NCI-H146 treated with DMSO at 0.1 percent for 48 hours (cell line): ENCODE measurements around the gene LTBP2.

Experiments
- DNase-seq: peaks from one replicate; lab custom pipeline; 2025; ENCODE audit not compliant: unreplicated experiment; lab: John Stamatoyannopoulos, UW

The LTBP2 gene

DNA sequence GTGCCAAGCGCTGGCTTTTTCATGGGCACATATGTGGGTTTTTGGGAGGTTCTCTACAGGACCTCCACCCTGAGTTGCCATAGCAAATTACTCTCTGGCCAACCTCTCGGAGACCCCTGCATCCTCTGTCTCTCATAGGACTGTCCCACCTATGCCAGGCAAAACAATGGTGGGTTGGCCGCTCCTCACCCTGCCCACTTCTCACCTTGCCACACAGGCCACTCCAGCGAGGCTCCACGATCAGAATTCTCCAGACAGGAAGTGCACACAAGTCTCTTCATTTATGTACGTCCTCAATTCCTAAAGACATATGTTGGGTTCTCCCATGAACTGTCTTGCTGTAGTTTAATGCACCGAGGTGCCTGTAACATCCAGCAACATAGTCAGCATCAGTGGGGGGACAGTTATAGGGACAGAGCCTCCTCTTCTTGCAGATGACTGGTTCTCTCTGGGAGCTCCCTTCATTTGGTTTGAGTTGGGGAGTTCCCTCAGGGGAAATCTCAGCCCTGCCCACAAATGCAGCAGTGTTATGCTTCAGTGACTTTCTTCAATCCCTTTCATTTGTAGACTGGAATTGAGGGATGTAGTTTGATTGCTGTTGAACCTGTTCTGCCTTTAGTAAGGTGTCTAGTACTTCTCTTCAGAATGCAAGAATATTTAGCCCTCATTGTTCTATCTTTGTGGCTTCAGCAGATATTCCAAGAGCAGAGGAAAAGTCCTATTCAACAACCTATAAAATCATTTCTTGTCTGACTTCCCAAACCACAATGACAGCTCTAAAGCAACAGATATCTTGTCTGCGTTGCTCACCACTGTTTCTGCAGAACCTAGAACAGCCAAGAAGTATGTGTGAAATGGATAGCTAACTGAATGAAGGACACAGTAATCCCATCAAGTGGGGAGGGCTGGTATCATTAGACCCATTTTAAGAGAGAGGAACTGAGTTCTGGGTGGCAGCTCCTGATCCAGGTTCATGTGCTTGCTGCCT, 2.8 kb upstream of the LTBP2 start:
- no peak for DNase-seq

DNA sequence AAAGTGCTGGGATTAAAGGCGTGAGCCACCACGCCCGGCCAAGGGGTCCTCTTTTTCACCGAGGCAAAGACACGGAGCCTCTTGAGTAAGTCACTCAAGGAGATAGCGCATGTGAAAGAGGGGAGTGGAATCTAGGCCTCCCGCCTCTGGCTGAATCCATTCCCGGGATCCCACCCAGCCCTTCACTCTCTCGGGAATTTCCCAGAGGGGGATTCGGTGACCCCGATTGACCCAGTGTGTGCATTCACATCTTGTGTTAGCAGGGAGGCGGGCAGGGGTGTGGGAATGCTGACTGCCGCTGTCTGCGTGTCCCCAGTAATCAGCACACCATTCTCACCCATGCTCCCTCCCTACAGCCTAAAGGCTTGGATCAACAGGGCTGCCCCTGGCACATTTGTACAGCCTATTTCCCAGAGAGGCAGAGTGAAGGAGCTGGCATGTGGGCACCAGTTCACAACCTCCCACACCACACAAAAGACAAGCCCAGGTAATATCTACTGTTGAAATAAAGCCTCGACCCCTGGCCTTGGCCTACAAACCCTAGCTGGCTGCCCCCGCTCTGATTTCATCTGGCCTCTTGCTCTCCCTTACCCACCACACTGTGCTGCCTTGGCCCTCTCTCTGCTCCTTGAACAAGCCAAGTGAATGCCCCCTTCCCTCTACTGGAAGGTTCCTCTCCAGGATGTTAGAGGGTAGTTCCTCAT, 1.3 kb upstream of the LTBP2 start:
- no peak for DNase-seq

DNA sequence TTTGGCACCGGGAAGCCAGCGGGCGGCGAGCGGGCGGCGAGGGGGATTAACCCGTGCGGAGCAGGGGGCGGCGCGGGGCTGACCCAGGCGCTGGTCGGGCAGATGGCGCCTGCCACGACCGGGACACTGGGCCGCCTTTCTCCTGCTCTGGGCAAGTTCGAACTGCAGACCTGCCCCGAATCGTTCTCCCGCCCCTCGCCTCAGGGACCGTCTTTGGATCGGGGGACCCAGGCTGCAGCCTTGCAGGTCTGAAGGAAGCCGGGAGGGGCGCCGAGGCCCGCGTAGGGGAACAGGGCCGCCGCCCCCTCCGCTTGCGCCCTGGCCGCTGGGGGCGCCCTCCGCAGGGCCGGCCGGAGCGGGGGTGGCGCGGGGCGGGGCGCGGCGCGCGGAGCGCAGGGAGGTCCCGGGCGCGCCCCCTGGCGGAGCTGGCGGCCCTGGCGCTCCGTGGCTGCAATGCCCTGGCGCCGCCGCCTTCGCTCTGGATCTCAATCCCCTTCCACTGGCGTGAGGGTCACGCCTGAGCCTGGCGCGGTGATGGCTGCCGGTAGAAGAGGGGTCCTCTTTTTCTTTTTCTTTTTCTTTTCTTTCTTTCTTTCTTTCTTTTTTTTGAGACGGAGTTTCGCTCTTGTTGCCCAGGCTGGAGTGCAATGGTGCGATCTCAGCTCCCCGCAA, 449 bp upstream of the LTBP2 start:
- peak; percentile 24 for DNase-seq

DNA sequence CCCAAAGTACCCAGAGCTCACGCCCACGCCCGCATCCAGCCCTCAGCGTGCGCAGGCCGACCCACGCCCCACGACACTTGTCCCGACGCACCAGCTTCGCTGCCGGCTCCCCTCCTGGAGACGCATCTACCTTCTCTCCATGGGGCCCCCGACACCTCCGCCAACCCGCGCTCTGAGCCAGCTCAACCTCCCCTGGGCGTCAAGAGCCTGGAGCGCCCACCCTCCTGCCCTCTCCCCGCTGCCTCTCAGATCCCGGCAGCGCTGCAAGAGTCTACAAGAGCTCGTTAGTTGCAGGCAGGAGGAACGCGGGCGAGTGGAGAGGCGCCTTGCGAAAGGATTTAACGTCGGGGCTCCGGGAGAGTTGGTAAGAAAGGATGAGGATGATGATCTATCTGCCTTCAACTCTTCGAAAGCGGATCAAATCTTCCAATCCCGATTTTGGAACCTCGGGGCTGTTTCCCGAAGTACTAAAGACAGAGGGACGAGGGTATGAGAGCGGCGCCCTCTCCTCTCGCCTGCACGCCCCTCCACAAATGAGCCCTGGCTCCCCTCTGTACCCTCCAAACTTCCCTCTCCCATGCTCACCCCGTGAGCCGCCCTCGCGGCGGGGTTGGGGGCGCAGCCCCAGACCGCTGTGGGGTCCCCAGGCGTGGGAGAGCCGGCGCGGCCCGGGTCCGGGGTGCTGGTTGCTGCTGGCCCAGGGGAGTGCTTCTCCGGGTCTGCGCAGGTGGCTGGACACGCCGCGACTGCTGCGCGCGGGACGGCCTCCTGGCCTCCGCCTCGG, 979 bp downstream of the LTBP2 start:
- no peak for DNase-seq

DNA sequence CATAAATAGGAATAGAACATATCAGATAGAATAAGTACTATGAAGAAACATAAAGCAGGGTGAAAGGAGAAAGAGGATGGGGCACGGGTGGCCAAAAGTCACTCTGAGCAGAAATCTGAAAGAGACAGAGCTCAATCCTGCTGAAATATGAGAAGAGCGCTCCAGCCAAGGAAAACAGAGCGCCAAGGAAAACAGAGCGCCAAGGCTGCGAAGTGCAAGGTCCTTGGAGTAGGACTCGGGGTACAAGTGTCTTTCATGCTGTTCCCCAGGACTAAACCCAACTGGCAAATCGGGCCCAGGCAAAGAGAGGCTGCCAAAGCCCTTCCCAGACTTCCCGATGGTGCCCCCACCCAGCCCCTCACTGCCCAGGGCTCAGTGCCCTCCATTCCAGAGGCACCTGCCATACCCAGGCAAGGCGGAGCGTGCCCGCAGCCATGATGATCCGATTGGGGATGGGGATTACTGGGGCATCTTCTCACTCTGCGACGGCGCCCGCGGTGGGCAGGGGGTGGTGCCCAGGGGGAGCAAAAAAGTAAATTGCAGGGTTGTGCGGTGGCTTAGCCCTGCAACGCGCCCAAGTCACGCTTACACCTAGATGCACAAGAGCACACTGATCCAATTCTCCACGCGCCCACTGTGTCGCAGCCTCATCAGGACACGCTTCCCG, 1.7 kb downstream of the LTBP2 start:
- DNase-seq, result no peak

DNA sequence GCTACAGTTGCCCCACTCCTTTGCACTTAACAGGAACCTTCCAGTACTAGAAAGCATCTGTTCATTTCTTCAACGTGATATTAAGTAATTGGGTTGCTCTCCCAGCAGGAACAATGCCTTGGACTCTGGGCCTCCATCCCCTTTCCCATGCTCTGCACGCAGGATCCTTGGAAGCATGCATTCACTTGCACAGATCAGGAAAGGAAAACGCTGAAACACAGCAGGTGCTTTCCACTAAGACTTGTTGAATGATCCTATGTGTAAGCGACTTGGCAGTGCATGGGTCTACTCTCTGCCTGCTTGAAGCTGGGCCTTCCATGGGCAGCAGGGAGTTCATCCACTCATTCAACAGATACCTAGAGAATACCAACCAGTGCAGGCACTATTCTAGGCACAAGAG, 2.3 kb downstream of the LTBP2 start:
- no peak for DNase-seq

DNA sequence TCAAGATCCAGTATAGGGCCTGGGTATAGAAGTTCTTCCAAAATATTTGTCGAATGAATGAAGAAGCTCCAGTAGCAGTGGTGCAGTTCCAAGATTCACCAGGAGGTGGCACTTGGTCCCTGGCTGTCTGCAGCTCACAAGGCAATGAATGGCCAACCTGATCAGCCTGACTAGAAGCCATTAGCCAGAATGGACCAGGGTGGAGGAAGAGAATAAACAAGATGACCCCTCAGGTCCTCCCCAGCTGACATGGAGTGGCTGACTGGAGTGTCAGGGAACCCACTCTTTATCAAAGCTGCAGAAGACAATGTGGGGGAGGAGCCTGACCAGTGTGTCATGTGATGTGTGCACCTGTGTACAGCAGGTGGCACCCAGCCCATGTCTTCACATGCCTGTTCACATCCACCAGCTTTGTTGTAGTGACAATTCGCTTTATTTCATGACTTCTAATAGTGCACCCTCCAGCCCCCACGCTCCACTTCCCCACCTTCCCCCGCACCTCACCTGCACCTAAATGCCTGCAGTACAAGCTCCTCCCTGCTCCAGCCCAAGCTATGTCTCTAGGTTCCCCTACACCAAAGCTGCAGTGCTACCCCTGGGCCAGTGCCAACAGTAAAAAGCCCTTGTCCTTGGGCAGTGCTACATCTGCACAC, 3.0 kb downstream of the LTBP2 start:
- DNase-seq, result peak; percentile 75

DNA sequence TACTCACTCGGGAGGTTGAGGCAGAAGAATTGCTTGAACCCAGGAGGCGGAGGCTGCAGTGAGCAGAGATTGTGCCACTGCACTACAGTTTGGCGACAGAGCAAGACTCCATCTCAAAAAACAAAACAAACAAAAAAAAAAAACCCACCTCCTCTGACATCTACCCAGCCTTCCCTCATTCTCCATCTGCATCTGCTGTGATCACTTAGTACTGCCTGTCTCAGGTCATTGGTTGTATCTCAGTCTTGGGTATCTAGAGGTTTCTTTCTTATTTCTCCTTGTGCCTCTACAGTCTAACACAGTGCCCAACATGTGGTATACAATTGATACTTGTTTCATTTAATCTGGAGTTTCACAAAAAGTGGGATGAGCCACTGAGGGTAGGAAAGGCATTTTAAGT, 5.3 kb downstream of the LTBP2 start:
- DNase-seq, result no peak

DNA sequence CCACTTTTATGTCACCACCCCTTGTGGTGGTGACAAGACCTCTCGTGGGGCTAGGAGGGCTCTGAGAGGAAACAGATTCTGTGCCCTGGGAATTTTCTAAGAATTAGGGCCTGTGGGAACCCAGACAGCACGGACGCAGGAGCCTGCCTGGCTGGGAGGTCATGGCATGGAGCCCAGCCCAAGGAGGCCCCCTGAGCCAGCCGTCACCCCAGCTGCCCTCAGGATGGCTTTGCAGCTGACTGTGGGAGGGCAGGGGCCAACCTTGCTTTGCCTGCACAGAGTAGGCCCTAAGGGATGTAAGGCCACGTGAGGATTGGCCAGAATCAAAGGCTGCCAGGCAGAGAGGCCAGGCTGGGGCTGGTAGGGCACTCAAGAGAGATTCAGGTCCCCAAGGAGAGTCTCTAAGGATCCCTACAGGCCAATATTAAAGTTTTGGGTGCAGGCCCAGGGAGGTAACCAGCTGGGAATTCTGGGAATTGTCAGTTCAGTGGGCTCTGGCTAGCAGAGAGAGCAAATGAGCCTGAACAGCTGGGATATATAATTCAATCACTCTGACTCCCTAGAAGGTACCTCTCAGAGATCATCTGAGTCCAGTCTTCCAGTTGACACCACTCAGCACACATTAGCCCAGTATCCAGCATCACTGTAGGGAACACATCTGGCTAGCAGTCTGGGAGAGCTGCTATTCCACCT, 6.4 kb downstream of the LTBP2 start:
- no peak for DNase-seq

DNA sequence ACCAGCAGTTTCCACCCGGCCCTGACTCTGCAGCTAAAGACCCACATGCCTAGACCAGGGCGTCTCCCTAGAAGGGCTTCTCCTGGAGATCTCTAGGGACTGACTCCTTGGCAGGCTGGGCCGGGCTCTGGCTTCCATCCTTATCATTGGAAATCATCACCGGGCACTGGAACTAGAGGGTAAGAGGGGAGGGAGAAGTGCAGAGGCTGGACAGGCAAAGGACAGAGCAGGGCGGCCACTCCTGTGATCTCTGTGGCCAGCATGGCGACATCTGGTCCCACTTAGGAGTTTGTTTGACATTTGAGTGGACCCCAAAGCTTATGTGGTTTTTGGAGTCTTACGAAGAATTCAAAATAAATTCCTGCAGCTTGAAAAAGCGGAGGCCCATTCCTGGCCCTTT, 7.1 kb downstream of the LTBP2 start:
- DNase-seq, result no peak

DNA sequence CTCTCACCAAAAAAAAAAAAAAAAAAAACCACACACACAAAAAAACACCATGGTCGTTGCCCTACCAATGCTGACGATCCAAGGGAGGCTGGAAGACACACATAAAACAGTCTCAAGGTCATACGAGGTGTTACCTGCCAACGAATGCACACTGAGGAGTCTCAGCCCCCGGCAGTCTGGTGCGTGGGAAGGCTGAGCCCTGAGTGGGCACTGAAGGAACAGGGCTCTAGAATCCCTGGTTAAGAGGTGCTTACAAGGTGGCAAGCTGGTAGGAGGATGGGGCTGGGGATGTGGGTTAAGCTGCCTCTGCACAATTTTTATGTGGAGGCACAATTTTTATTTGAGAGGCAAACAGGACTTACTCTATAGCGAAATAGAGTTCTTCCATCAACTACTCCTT, 7.9 kb downstream of the LTBP2 start:
- no peak for DNase-seq

DNA sequence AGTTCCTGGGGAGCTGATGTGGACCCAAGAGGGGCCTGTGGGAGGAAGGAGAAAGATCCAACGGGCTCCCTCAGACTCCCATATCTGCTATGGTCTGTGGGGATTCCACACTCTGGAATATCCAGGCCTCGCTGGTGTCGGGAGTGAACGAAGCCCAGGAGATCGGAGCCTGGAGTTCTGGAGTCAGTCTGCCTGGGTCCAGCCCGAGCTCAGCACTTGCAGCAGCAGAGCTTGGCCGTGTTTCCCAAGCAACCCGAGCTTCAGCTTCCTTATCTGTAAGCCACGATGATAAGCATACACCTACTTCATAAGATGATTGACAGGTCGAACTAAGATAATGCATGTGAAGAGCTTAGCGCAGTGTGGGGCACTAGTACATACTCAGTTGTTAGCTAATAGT, 10.1 kb downstream of the LTBP2 start:
- DNase-seq, result no peak

DNA sequence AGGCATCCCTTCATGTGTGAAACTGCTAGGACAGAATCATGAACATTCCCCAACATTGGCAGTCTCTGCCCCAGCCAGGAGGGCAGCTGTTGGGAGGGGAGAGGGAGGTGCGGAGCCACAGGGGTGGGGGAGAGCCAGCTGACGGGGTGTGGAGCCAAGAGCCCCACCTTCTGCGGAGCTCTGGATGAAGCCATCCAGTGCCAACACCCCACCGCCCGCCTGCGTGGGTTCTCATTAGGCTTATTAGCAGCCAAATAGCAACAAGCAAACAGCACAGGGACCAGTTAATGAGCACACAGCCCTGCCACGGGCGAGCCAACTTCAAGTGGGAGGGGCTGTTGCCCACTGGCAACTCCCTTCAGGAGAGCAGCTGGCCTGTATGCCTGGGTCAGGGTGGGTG, 12.1 kb downstream of the LTBP2 start:
- no peak for DNase-seq

DNA sequence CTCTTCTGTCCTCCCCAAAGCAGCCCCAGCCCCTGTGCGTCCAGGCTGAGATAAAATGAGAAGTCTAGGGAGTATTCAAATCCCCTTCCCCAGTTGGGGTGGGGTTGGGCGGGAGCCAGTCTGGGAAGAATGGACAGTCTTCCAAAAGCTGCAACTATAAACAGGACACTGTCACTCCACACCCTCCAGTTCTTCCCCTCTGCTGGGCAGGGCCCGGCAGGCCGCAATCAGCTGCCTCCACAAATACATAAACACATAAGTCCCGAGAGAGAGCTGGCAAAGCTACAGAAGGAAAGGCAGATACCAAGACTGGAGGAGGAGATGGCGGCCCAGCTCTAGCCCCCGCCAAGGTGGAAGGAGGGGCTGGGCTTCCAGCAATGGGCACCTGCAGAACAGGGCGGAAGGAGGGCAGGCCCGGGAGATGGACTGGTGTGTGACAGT, 12.7 kb downstream of the LTBP2 start:
- no peak for DNase-seq

DNA sequence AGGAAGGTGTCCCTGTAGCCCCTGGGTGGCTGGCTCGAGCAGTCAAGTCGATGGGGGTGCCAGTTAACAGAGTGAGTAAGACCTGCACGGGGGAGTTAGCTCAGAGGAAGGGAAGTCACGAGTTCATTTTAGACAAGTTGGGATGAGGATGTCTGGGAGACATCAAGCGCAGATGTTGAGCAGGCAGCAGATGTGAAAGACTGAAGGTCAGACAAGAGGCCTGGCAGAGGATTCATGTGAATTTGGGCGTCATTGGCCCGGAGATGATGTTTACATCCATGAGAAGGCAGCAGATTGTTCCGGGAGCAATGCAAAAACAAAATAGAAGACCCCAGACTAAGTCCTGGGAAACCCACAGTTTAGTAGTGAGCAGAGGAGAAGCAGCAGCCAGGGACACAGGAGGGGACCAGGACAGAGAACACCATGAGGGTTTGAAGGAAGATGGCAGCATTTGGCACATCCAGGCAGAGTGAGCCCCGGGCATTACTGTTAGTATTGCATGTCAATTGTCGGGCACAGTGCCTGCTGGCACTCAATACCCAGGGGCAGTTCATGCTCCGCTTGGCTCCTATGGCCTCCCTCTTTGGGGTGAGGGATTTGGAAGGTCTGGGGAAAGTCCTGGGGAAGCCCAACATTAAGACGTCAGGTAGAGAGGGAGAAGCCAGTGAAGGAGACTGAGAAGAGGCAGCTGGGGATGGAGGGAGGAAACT, 15.1 kb downstream of the LTBP2 start:
- DNase-seq, result no peak

DNA sequence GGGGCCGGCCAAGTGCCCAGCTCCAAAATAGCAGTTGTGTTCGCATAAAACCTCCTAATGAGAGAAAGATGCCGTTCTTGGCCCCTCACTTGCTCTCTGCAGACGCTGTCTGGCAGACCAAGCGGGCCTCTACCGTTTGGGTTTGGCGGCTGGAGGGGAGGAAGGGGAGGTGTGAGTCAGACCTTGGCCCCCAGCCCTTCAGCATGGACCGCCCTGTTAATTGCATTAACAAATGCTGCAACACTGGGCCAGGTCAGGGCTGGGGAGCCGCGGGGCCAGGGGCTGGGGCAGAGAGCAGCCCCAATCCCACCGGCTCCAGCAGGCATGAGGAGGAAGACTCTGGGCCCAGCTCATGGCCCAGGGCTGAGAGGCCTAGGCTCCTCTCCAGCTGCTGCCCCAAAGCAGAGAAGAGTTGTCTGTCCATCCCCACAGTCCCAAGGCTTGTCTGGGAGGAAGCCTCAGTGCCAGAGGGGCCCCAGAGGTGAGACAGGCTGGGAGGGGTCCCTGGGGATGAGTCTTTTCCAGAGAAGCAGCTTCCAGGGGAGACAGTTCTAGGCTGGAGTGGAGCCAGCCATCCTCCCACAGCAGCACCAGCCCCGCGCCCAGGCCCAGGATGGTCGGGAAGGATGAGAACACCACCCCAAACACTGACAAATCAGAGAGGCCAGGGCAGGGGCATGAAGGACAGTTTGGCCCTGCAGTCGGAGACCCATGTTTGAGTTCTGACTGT, 16.9 kb downstream of the LTBP2 start:
- DNase-seq, result no peak

DNA sequence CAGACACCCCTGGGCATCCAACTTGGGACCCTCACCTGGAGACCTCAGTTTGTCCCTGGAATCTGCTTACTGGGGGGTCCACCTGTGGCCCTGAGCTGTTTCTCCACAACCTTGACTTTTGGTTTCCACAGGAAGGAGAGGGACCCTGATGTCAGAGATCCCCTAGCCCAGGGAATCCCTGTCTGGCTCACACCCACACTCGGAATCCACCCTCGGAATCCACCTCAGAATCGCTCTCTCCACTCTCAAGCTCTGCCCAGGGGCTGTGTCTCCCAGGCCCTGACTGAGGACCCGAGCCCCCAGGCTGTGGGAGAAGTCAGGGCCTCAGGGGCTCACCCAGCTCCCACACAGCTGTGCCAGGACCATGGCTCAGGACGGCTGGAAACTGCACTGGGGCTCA, 17.4 kb downstream of the LTBP2 start:
- no peak for DNase-seq

DNA sequence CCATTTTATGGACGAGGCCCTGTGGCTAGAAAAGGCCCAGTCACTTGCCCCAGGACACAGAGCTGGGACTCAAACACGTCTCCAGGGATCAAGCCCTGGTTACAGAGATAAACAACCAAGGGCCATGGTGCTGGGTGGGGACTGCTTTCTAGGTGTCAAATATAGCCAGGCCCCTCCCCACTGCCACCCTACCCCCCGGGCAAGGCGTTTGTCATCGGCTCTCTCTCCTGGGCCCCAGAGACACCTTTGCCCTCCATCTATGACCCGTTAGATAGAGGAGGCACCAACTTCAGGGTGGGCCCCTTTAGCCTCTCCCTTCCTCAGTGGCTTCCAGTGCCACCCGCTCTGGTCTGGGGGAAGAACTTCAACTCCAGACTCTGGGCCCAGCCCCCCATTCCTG, 18.0 kb downstream of the LTBP2 start:
- no peak for DNase-seq
